Activated T-helper 17 cell treated with anti-CD3 and anti-CD28 coated beads, Interleukin-2, amount 50 U/mL, for 72 hours (primary cell): ENCODE data around the gene BEND7. TPM values are rescaled to one million over a fixed set of nuclear protein-coding genes. Genes with fewer than 3 reads are reported as not detected.
A peak's percentile ranks its signal among the peaks of the same experiment; 100 is the strongest.

Experiments used
- ATAC-seq: fragments of 150-1000 bp; cut with Tn5 transposase; replicated peaks from 2 replicates; pipeline ENCODE4 v1.10.0; 2021; ENCODE audit warnings: mild to moderate bottlenecking, moderate library complexity
- H3K27ac Mint-ChIP-seq: one replicate; pipeline ENCODE4 v1.8.0; 2022; ENCODE audit warnings: mixed read lengths
- H3K27me3 Mint-ChIP-seq: one replicate; pipeline ENCODE4 v1.8.0; 2022; ENCODE audit warnings: mixed read lengths
- H3K36me3 Mint-ChIP-seq: one replicate; pipeline ENCODE4 v1.8.0; 2022; ENCODE audit warnings: low read depth, mild to moderate bottlenecking, mixed read lengths
- H3K4me1 Mint-ChIP-seq: one replicate; pipeline ENCODE4 v1.8.0; 2022; ENCODE audit warnings: mixed read lengths
- H3K4me3 Mint-ChIP-seq: one replicate; pipeline ENCODE4 v1.8.0; 2022; ENCODE audit warnings: mild to moderate bottlenecking, mixed read lengths
- H3K9me3 Mint-ChIP-seq: one replicate; pipeline ENCODE4 v1.8.0; 2022; ENCODE audit warnings: mixed read lengths
- total RNA-seq, 2 donors: library from RNA; stranded (reverse); gene quantifications; one replicate each; pipeline ENCODE4 v1.2.3, GENCODE V29; 2022

Gene BEND7
- total RNA-seq, 2 donors from 2014 or later, result not detected

DNA sequence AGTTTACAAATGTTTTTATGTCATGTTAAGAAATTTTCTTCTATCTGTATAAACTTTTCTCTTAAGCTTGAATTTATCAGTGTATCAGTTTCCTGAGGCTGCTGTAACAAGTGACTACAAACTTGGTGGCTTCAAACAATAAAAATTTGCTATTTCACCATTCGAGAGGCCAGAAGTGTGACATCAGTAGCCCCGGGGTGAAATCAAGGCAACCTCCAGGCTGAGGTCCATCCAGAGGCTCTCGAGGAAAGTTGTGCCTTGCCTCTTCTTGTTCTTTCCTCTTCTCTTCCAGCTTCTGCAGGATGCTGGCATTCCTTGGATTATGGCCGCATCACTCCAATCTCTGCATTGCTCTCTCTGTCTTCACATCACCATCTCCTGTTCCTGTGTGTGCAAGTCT lies 6.5 kb upstream of the BEND7 start:
- no peak overlapping the region for H3K4me3 Mint-ChIP-seq
- H3K4me1 Mint-ChIP-seq, result no peaks in the 10 kb centered on the region
- H3K9me3 Mint-ChIP-seq, result no peaks in the 10 kb centered on the region
- no peak for ATAC-seq
- no peaks in the 10 kb centered on the region for H3K36me3 Mint-ChIP-seq
- no peak overlapping the region for H3K27ac Mint-ChIP-seq
- H3K27me3 Mint-ChIP-seq, result peaks cover 41% of the 10 kb centered on the region

DNA sequence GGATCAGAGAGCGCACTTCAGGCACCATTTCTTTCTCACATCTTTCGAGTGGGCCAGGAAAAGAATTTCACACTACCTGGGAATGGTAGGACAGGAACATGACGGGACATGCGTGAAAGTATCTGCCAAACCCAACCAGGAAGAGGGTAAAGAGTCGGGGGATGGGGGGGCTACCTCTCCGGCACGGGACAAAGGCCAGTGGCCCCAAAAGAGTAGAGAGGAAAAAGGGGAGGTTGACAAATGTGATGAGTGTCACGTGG lies 830 bp upstream of the BEND7 start:
- no peaks in the 10 kb centered on the region for H3K9me3 Mint-ChIP-seq
- H3K4me3 Mint-ChIP-seq, result peak overlapping the region; percentile 4
- peaks cover 7% of the 10 kb centered on the region for H3K36me3 Mint-ChIP-seq
- peaks cover 4% of the 10 kb centered on the region for H3K4me1 Mint-ChIP-seq
- peaks cover 49% of the 10 kb centered on the region for H3K27me3 Mint-ChIP-seq
- ATAC-seq, result no peak
- no peak overlapping the region for H3K27ac Mint-ChIP-seq

- ATAC-seq, result no peak
- Mint-ChIP-seq H3K4me3 (peak overlapping the region; percentile 55), H3K36me3 (peaks cover 7% of the 10 kb centered on the region), H3K9me3 (no peaks in the 10 kb centered on the region), H3K27me3 (peaks cover 50% of the 10 kb centered on the region), H3K27ac (no peak overlapping the region), H3K4me1 (peaks cover 4% of the 10 kb centered on the region)
Measured at GRCh38 chr10:13528123-13528874, 515 bp downstream of the BEND7 start.

DNA sequence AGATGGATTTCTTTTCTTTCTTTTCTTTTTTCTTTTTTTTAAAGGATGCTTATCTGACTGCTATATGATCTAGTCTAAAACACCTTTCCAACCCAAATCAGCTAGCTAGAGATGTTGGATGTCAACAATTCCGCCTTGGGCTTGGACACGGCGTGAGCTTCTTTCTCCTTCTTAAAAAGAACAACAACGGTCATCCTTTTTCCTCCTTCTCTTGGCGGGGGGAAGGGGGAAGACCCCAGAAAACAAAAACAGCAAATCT lies 1.0 kb downstream of the BEND7 start:
- Mint-ChIP-seq H3K4me1 (peaks cover 4% of the 10 kb centered on the region), H3K27ac (no peak overlapping the region), H3K36me3 (peaks cover 7% of the 10 kb centered on the region), H3K9me3 (no peaks in the 10 kb centered on the region), H3K27me3 (peaks cover 55% of the 10 kb centered on the region), H3K4me3 (peak overlapping the region; percentile 55)
- ATAC-seq, result no peak

- Mint-ChIP-seq H3K4me3 (peak overlapping the region; percentile 55), H3K36me3 (peaks cover 7% of the 10 kb centered on the region), H3K27ac (no peak overlapping the region), H3K4me1 (peaks cover 4% of the 10 kb centered on the region), H3K9me3 (no peaks in the 10 kb centered on the region), H3K27me3 (peaks cover 59% of the 10 kb centered on the region)
- ATAC-seq, result no peak
Measured at GRCh38 chr10:13526948-13527863, 1.6 kb downstream of the BEND7 start.

DNA sequence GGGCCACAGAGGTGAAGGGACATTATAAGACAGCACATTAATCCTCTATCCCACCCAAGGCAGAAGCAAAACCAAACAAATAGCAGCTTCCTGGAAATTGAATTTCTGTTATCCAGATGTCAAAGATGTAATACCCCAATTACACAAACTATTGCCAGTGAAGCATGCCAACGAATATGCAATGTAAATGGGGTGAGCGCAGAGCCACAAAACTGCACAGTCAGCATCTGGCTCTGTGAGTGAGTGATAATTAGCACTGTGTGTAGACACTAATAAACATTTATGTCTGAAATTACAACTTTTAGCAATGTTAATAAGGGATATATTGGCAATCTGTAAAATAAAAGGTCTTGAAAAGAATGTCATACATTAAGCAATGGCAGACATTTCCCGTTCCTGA lies 3.2 kb downstream of the BEND7 start:
- Mint-ChIP-seq H3K27ac (no peak overlapping the region), H3K4me3 (no peak overlapping the region), H3K9me3 (no peaks in the 10 kb centered on the region), H3K36me3 (peaks cover 7% of the 10 kb centered on the region), H3K27me3 (peaks cover 62% of the 10 kb centered on the region), H3K4me1 (peaks cover 4% of the 10 kb centered on the region)
- ATAC-seq, result no peak

- no peak for ATAC-seq
- Mint-ChIP-seq H3K27ac (no peak overlapping the region), H3K4me1 (no peaks in the 10 kb centered on the region), H3K9me3 (no peaks in the 10 kb centered on the region), H3K36me3 (no peaks in the 10 kb centered on the region), H3K27me3 (peaks cover 49% of the 10 kb centered on the region), H3K4me3 (no peak overlapping the region)
Measured at GRCh38 chr10:13521026-13521425, 7.8 kb downstream of the BEND7 start.

- Mint-ChIP-seq H3K4me1 (no peaks in the 10 kb centered on the region), H3K4me3 (no peak overlapping the region), H3K27ac (no peak overlapping the region), H3K9me3 (no peaks in the 10 kb centered on the region), H3K27me3 (peaks cover 52% of the 10 kb centered on the region), H3K36me3 (no peaks in the 10 kb centered on the region)
- no peak for ATAC-seq
Measured at GRCh38 chr10:13520194-13520593, 8.6 kb downstream of the BEND7 start.

DNA sequence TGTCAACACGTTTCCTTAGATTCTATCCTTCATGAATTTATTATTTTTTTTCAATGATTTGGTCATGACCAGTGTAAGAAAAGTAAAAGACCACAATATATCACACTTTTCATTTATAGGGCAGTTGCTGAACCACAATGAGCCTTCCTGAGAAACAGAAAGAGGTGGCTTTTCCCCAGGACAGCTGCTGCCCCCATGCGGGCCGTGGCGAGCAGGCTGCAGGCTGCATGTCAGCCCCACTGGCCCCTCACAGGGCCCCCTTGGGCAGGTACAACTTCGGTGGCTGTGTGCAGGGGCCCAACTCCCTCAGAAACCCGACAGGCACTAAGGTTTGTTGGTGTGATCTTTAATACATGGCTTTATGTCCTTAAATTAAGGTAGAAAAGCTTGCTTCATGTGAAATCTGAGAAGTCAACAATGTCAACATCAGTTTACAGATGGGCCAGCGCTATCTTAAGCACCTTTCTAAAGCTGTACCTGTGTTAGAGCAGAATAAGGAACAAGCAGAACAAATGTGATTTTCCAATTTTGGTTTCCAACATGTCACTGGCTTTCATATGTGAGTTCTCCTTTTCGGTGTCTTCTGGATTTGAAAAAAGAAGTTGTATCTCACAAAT lies 10.6 kb downstream of the BEND7 start:
- H3K27ac Mint-ChIP-seq, result no peak overlapping the region
- H3K36me3 Mint-ChIP-seq, result no peaks in the 10 kb centered on the region
- no peaks in the 10 kb centered on the region for H3K4me1 Mint-ChIP-seq
- no peaks in the 10 kb centered on the region for H3K9me3 Mint-ChIP-seq
- no peak for ATAC-seq
- H3K27me3 Mint-ChIP-seq, result peaks cover 45% of the 10 kb centered on the region
- H3K4me3 Mint-ChIP-seq, result no peak overlapping the region

DNA sequence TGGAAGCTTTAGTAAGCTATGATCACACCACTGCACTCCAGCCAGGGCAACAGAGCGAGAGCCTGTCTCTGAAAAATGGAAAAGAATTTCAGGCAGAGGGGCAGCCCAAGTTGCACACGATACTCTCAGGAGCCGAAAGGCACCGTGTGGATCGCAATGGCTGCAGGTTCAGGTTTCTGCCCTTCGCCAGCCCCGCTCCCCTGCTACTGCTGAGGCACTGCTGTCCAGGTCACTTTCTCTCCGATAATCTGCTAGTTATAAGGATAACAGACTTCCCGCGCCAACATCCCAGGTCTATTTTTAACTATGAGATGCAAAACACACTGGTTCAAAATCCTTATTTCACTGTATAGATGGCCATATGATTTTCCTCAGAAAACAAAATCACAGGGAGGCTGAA lies 11.1 kb downstream of the BEND7 start:
- Mint-ChIP-seq H3K4me3 (no peak overlapping the region), H3K27me3 (peaks cover 44% of the 10 kb centered on the region), H3K9me3 (no peaks in the 10 kb centered on the region), H3K27ac (no peak overlapping the region), H3K4me1 (no peaks in the 10 kb centered on the region), H3K36me3 (no peaks in the 10 kb centered on the region)
- no peak for ATAC-seq

DNA sequence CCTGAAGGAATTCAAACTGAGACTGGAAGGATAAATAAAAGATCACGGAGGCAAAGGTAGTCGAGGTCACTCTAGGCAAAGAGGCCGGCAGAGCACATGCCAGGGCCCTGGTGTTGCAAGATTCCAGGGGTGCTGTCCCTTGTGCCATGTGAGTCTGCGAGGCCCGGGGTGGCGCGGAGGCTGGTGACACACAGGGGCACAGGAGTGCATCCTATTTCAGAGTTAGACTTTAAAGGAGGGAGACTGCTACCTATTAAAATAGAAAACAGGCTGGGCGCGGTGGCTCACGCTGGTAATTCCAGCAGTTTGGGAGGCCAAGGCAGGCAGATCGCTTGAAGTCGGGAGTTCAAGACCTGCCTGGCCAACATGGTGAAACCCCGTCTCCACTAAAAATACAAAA lies 12.6 kb downstream of the BEND7 start:
- H3K36me3 Mint-ChIP-seq, result no peaks in the 10 kb centered on the region
- ATAC-seq, result no peak
- no peaks in the 10 kb centered on the region for H3K4me1 Mint-ChIP-seq
- H3K27me3 Mint-ChIP-seq, result peaks cover 32% of the 10 kb centered on the region
- no peak overlapping the region for H3K4me3 Mint-ChIP-seq
- no peaks in the 10 kb centered on the region for H3K9me3 Mint-ChIP-seq
- no peak overlapping the region for H3K27ac Mint-ChIP-seq

GRCh38 chr10:13515467-13515866 lies 13.3 kb downstream of the BEND7 start:
- ATAC-seq, result no peak
- H3K27ac Mint-ChIP-seq, result no peak overlapping the region
- no peaks in the 10 kb centered on the region for H3K9me3 Mint-ChIP-seq
- no peak overlapping the region for H3K4me3 Mint-ChIP-seq
- peaks cover 30% of the 10 kb centered on the region for H3K27me3 Mint-ChIP-seq
- no peaks in the 10 kb centered on the region for H3K4me1 Mint-ChIP-seq
- H3K36me3 Mint-ChIP-seq, result no peaks in the 10 kb centered on the region

DNA sequence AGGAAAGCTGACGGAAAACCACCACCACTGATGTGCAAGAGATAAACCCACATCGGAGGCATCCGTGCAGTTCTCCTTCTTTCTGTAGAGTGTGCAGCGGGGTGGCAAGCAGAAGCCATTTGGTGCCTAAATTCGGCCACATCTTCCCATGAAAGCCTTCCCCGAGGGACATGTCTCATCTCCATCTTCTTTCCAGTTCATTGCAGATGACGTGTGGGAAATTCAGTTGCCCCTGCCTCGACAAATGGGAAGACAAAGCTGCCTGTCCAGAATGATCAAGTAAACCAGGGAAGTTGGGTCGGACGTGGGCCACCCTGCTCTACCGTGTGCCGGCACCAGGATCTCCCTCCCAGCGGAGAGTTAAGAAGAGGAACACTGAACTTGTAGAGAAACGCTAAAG lies 14.5 kb downstream of the BEND7 start:
- Mint-ChIP-seq H3K36me3 (no peaks in the 10 kb centered on the region), H3K27ac (no peak overlapping the region), H3K4me3 (no peak overlapping the region), H3K27me3 (peaks cover 33% of the 10 kb centered on the region), H3K4me1 (no peaks in the 10 kb centered on the region), H3K9me3 (no peaks in the 10 kb centered on the region)
- ATAC-seq, result no peak

DNA sequence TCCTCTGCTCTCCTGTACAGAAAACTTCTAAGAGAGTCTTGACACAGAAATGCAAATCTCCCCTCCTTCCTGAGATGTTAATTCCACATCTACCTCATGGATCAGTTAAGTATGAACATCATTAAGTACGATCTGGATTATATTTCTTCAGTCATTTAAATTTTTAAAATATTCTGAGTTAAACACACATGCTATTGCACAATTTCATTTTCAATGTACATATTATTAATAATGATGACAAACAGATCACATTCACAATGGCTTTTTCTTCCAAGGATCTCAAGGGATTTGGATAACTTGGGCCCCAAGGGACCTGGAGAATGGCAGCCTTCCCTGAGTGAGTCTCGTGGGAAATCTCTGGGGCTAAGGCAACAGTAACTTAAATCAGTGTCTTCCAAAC lies 16.2 kb downstream of the BEND7 start:
- Mint-ChIP-seq H3K9me3 (no peaks in the 10 kb centered on the region), H3K4me1 (no peaks in the 10 kb centered on the region), H3K27ac (no peak overlapping the region), H3K36me3 (no peaks in the 10 kb centered on the region), H3K27me3 (peaks cover 34% of the 10 kb centered on the region), H3K4me3 (no peak overlapping the region)
- no peak for ATAC-seq

GRCh38 chr10:13511409-13511808 lies 17.4 kb downstream of the BEND7 start:
- ATAC-seq, result no peak
- H3K4me3 Mint-ChIP-seq, result no peak overlapping the region
- no peaks in the 10 kb centered on the region for H3K36me3 Mint-ChIP-seq

More at GRCh38 chr10:13511409-13511808, 17.4 kb downstream of the BEND7 start:
- H3K27me3 Mint-ChIP-seq, result peaks cover 33% of the 10 kb centered on the region
- H3K4me1 Mint-ChIP-seq, result no peaks in the 10 kb centered on the region
- H3K27ac Mint-ChIP-seq, result no peak overlapping the region
- H3K9me3 Mint-ChIP-seq, result no peaks in the 10 kb centered on the region
